Bronchial epithelial cell (primary cell): ENCODE data around the gene ZNF837. TPM values are rescaled to one million over a fixed set of nuclear protein-coding genes. Genes with fewer than 3 reads are reported as not detected.

Source experiments
- DNase-seq: peaks from one replicate; pipeline ENCODE4 v3.0.0-alpha.2; 2010; ENCODE audit warnings: low read depth
- FAIRE-seq: peaks from 2 replicates; lab custom pipeline; 2011; peaks lifted over from hg19 to GRCh38; lab: Jason Lieb, UNC
- H3K27me3 ChIP-seq: 2 replicates; pipeline ENCODE4 v1.5.1; 2011; ENCODE audit warnings: low read length; ENCODE audit not compliant: control insufficient read depth, insufficient read depth
- H3K36me3 ChIP-seq: 2 replicates; pipeline ENCODE4 v1.5.1; 2011; ENCODE audit warnings: low read length; ENCODE audit not compliant: control insufficient read depth, insufficient read depth
- H3K4me3 ChIP-seq: 2 replicates; pipeline ENCODE4 v1.5.1; 2011; ENCODE audit warnings: mild to moderate bottlenecking, low read depth, low read length, control low read depth
- total RNA-seq: library from RNA; depleted of rRNA; stranded (reverse); fragments of >200 nt; gene quantifications from 2 replicates; pipeline ENCODE4 v1.2.1, GENCODE V29; 2014
- TF ChIP-seq, protein P1 (sequence below): IDR thresholded peaks from 2 replicates; pipeline ENCODE4 v1.5.1; 2011; ENCODE audit warnings: mild to moderate bottlenecking, moderate library complexity, low read length, control low read depth, inconsistent platforms; ENCODE audit not compliant: insufficient read depth, severe bottlenecking

The ZNF837 gene
- total RNA-seq, 1 donor from 2014 or later, result 2.4 TPM

DNA sequence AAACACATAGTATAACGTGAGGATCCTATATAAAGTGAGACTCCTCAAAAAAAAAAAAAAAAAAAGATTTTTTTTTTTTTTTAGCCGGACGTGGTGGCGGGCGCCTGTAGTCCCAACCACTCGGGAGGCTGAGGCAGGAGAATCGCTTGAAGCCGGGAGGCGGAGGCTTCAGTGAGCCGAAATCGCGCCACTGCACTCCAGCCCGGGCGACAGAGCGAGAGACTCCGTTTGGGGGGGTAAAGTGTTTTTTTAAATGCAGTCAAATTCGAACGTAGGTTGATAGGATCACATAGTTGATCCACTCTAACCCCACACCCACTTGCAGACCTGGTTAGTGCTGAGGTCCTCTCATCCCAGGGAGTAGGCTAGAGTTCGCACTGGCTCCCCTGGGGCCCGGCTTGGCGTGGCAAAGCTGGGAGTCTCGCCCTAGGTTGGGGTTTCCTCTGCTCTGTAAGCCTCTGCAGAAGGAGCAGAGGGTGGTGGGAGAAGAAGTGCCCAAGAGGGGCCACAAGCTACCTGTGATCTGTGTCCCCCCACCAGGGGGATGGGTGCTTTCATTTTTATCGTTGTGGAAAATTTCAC lies 21.1 kb upstream of the ZNF837 start:
- Histone ChIP-seq H3K4me3 (peak overlapping the region; percentile 68), H3K36me3 (no peaks in the 10 kb centered on the region), H3K27me3 (no peaks in the 10 kb centered on the region)
- no peak for FAIRE-seq
- DNase-seq, result no peak
- TF ChIP-seq, protein P1, sequence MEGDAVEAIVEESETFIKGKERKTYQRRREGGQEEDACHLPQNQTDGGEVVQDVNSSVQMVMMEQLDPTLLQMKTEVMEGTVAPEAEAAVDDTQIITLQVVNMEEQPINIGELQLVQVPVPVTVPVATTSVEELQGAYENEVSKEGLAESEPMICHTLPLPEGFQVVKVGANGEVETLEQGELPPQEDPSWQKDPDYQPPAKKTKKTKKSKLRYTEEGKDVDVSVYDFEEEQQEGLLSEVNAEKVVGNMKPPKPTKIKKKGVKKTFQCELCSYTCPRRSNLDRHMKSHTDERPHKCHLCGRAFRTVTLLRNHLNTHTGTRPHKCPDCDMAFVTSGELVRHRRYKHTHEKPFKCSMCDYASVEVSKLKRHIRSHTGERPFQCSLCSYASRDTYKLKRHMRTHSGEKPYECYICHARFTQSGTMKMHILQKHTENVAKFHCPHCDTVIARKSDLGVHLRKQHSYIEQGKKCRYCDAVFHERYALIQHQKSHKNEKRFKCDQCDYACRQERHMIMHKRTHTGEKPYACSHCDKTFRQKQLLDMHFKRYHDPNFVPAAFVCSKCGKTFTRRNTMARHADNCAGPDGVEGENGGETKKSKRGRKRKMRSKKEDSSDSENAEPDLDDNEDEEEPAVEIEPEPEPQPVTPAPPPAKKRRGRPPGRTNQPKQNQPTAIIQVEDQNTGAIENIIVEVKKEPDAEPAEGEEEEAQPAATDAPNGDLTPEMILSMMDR, result no peak

DNA sequence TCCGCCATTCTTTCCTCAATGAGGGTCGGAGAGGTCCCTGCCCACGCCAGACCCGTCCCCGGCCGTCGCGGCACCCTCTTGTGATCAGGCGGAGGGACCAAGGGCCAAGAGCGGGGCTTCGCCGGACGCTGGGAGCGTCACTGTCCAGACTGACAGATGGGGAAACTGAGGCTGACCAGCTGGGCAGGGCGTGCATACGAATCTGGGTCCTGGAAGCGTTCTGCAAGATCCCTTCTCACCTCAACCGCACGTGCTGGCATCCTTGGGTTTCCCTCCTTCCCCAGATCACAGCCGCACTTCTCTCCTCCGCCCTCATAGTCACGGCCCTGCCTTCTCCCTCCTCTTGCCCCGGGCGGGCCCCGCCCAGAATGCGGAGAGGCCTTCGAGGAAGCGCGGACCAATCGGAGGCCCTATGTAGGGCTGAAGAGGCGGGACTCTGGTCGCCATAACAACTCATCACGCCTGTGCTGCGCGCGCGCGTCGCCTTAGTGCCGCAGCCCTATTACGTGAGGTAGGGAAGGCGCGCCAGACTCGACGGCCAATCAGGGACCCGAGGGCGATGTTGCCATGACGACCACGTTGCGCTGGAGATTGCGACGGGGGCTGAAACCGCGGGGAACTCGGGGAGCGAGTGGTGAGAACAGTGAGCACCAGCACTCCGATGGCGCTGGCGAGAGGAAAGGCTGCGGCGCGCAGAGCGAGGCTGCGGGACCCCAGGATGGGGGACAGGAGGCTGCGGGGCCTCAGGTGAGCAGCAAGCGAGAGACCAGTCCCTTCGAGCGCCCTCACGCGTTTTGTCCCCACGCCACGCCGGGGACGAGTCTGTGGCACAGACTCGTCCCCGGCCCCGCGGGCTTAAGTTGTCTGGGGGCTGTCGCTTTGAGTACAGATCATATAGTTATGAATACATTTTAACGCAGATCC lies 20.3 kb upstream of the ZNF837 start:
- DNase-seq (peak; percentile 98), FAIRE-seq (no peak)
- no peaks in the 10 kb centered on the region for H3K27me3 ChIP-seq
- TF ChIP-seq, protein P1, result peak; percentile 16
- peak overlapping the region; percentile 68 for H3K4me3 ChIP-seq
- H3K36me3 ChIP-seq, result no peaks in the 10 kb centered on the region

DNA sequence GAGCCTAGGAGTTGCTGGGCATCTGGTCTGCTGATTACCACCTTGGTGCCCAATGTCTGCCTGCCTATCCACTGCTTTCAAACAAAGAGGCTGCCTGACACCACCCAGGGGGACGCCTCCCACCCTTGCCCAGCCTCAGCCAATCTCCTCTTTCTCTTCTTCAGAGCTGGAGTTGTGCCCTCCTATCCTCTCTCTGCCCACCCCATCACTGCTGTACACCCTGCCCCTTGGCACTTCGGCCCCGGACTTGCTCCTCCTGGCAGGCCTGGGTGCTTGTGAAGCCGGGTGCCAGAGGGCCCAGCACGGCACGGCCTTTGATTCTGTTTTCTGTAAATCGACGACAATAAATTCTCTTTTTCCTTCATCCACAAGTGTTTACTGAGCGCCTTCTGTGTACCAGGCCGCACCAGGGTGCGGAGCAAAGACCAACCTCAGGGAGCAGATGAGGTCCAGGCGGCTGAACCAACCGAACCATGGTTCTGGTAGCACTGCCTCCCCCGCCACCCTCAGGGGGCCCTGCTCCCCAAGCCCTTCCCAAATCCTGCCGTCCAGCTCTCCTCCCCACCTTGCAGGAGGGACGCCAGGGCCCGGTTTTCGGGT lies 19.6 kb upstream of the ZNF837 start:
- DNase-seq (no peak), FAIRE-seq (no peak)
- TF ChIP-seq, protein P1, result no peak
- H3K4me3 ChIP-seq, result no peak overlapping the region
- no peaks in the 10 kb centered on the region for H3K36me3 ChIP-seq
- no peaks in the 10 kb centered on the region for H3K27me3 ChIP-seq

DNA sequence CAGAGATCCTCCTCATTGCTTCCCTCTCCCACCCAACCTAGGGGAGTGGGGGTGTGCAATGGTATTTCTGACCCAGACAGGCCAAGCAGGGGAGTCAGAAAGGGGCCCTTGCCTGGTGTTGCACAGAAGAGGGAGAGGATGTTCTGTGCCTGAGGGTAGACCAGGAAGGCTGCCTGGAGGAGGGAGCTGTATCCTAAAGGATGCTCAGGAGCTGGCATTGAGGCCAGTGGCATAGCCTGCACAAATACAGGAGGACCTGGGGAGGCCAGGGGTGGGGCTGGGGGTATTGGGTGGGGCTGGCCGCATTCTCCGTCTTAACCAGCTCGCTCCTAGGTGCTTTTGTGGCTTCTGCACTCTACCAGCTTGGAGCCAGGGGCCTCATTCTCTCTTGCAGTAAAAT lies 19.1 kb upstream of the ZNF837 start:
- no peaks in the 10 kb centered on the region for H3K36me3 ChIP-seq
- no peaks in the 10 kb centered on the region for H3K27me3 ChIP-seq
- FAIRE-seq (no peak), DNase-seq (no peak)
- H3K4me3 ChIP-seq, result no peak overlapping the region
- TF ChIP-seq, protein P1, result no peak

DNA sequence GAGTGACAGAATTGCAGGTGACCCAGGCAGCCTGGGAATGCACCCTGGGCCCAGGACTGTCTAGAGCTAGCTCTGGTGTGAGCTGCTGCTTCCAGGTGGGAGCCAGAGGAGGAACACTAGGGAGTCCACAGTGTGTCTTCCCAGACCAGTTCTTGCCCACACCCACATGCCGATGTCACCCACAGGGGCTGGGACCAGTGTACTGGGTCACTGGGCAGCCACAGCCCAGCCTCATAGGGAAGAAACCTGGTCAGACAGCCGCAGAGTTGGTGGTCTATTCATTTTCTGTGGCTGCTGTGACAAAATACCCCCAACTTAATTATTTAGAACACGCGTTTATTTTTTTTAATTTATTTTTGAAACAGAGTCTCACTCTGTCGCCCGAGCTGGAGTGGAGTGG lies 17.7 kb upstream of the ZNF837 start:
- TF ChIP-seq, protein P1, result no peak
- DNase-seq, result no peak
- FAIRE-seq, result no peak
- Histone ChIP-seq H3K36me3 (peaks cover 2% of the 10 kb centered on the region), H3K4me3 (no peak overlapping the region), H3K27me3 (no peaks in the 10 kb centered on the region)
